WTC11 (cell line): ENCODE measurements around the gene DECR2. TPM values are rescaled to one million over a fixed set of nuclear protein-coding genes. Genes with fewer than 3 reads are reported as not detected.

ENCODE experiments used
- ATF1 ChIP-seq: sonication (generic); formaldehyde crosslinking; IDR thresholded peaks from 2 replicates; pipeline ENCODE4 v1.8.1; 2023; ENCODE audit warnings: mild to moderate bottlenecking, moderate library complexity, missing genetic modification reagents
- ATF3 ChIP-seq: sonication (generic); formaldehyde crosslinking; conservative IDR thresholded peaks from 2 replicates; pipeline ENCODE4 v1.8.1; 2022; ENCODE audit warnings: mild to moderate bottlenecking, missing genetic modification reagents
- CREM ChIP-seq: sonication (generic); formaldehyde crosslinking; IDR thresholded peaks from 2 replicates; pipeline ENCODE4 v1.8.1; 2022; ENCODE audit warnings: mild to moderate bottlenecking, missing genetic modification reagents, moderate library complexity
- ERG ChIP-seq: fragments of 250-450 bp; sonication (Bioruptor Pico); IDR thresholded peaks from 2 replicates; pipeline ENCODE4 v1.8.0; 2021; ENCODE audit warnings: mild to moderate bottlenecking
- ESRRA ChIP-seq: sonication (generic); formaldehyde crosslinking; IDR thresholded peaks from 2 replicates; pipeline ENCODE4 v1.8.1; 2022; ENCODE audit warnings: mild to moderate bottlenecking, missing genetic modification reagents, borderline replicate concordance
- ETV6 ChIP-seq: sonication (generic); formaldehyde crosslinking; IDR thresholded peaks from 2 replicates; pipeline ENCODE4 v1.8.1; 2022; ENCODE audit warnings: mild to moderate bottlenecking, missing genetic modification reagents
- FOXJ3 ChIP-seq: sonication (generic); formaldehyde crosslinking; IDR thresholded peaks from 2 replicates; pipeline ENCODE4 v1.9.0; 2021; ENCODE audit warnings: missing genetic modification reagents, mild to moderate bottlenecking, borderline replicate concordance
- FOXP1 ChIP-seq: sonication (generic); formaldehyde crosslinking; IDR thresholded peaks from 2 replicates; pipeline ENCODE4 v1.8.0; 2022; ENCODE audit warnings: missing genetic modification reagents, mild to moderate bottlenecking, moderate library complexity, borderline replicate concordance
- HMGA2 ChIP-seq: fragments of 250-450 bp; sonication (Bioruptor Pico); IDR thresholded peaks from 2 replicates; pipeline ENCODE4 v1.4.0; 2021; ENCODE audit warnings: mild to moderate bottlenecking, moderate library complexity
- IRF1 ChIP-seq: sonication (generic); formaldehyde crosslinking; IDR thresholded peaks from 2 replicates; pipeline ENCODE4 v1.8.0; 2023; ENCODE audit warnings: missing genetic modification reagents
- JUN ChIP-seq: sonication (generic); formaldehyde crosslinking; IDR thresholded peaks from 2 replicates; pipeline ENCODE4 v1.8.0; 2023; ENCODE audit warnings: mild to moderate bottlenecking, missing genetic modification reagents
- MAX ChIP-seq: sonication (generic); formaldehyde crosslinking; IDR thresholded peaks from 2 replicates; pipeline ENCODE4 v1.8.0; 2022; ENCODE audit warnings: mild to moderate bottlenecking, missing genetic modification reagents
- MYBL2 ChIP-seq: sonication (generic); formaldehyde crosslinking; IDR thresholded peaks from 2 replicates; pipeline ENCODE4 v1.8.1; 2023; ENCODE audit warnings: mild to moderate bottlenecking, moderate library complexity, missing genetic modification reagents
- NR3C1 ChIP-seq: sonication (generic); formaldehyde crosslinking; conservative IDR thresholded peaks from 2 replicates; pipeline ENCODE4 v1.8.1; 2023; ENCODE audit warnings: low read depth, mild to moderate bottlenecking, missing genetic modification reagents
- RELA ChIP-seq: sonication (generic); formaldehyde crosslinking; IDR thresholded peaks from 2 replicates; pipeline ENCODE4 v1.8.1; 2022; ENCODE audit warnings: missing genetic modification reagents, mild to moderate bottlenecking, borderline replicate concordance
- SOX15 ChIP-seq: fragments of 250-450 bp; sonication (Bioruptor Pico); IDR thresholded peaks from 2 replicates; pipeline ENCODE4 v1.9.0; 2021; ENCODE audit warnings: mild to moderate bottlenecking
- SP1 ChIP-seq: sonication (generic); formaldehyde crosslinking; conservative IDR thresholded peaks from 2 replicates; pipeline ENCODE4 v1.8.1; 2022; ENCODE audit warnings: missing genetic modification reagents
- STAT6 ChIP-seq: sonication (generic); formaldehyde crosslinking; conservative IDR thresholded peaks from 2 replicates; pipeline ENCODE4 v1.8.1; 2023; ENCODE audit warnings: mild to moderate bottlenecking, low read depth, missing genetic modification reagents, moderate library complexity
- TP53 ChIP-seq: sonication (generic); formaldehyde crosslinking; IDR thresholded peaks from 2 replicates; pipeline ENCODE4 v1.8.1; 2023; ENCODE audit warnings: mild to moderate bottlenecking, missing genetic modification reagents
- USF2 ChIP-seq: sonication (generic); formaldehyde crosslinking; IDR thresholded peaks from 2 replicates; pipeline ENCODE4 v1.8.1; 2023; ENCODE audit warnings: mild to moderate bottlenecking, missing genetic modification reagents, moderate library complexity
- ZNF121 ChIP-seq: sonication (generic); formaldehyde crosslinking; IDR thresholded peaks from 2 replicates; pipeline ENCODE4 v1.8.0; 2023; ENCODE audit warnings: missing genetic modification reagents
- ZNF219 ChIP-seq: sonication (generic); formaldehyde crosslinking; IDR thresholded peaks from 2 replicates; pipeline ENCODE4 v1.8.0; 2023; ENCODE audit warnings: missing genetic modification reagents, mild to moderate bottlenecking, borderline replicate concordance
- ZNF232 ChIP-seq: sonication (generic); formaldehyde crosslinking; IDR thresholded peaks from 2 replicates; pipeline ENCODE4 v1.8.0; 2022; ENCODE audit warnings: mild to moderate bottlenecking, missing genetic modification reagents
- ZNF281 ChIP-seq: sonication (generic); formaldehyde crosslinking; IDR thresholded peaks from 2 replicates; pipeline ENCODE4 v1.8.0; 2023; ENCODE audit warnings: mild to moderate bottlenecking, missing genetic modification reagents
- ZNF416 ChIP-seq: fragments of 250-450 bp; sonication (Bioruptor Pico); IDR thresholded peaks from 2 replicates; pipeline ENCODE4 v1.9.0; 2021; ENCODE audit warnings: mild to moderate bottlenecking, inconsistent platforms
- ZNF532 ChIP-seq: fragments of 250-450 bp; sonication (Bioruptor Pico); IDR thresholded peaks from 2 replicates; pipeline ENCODE4 v1.9.0; 2021; ENCODE audit warnings: mild to moderate bottlenecking, borderline replicate concordance
- ZNF671 ChIP-seq: fragments of 250-450 bp; sonication (Bioruptor Pico); IDR thresholded peaks from 2 replicates; pipeline ENCODE4 v1.8.0; 2021; ENCODE audit warnings: mild to moderate bottlenecking
- total RNA-seq: library from RNA; stranded (reverse); gene quantifications from 3 replicates; pipeline ENCODE4 v1.2.3, GENCODE V29; 2021

Gene DECR2
- total RNA-seq, 1 experiment from 2014 or later = 43.6 TPM

- peak; percentile 83 for TF ChIP-seq USF2
- no peak for TF ChIP-seq ETV6 (CRISPR knock-in tag)
- TF ChIP-seq HMGA2 (CRISPR knock-in tag) = no peak
- TF ChIP-seq TP53 (CRISPR knock-in tag) = no peak
- no peak for TF ChIP-seq ATF3 (CRISPR knock-in tag)
- no peak for TF ChIP-seq STAT6 (CRISPR knock-in tag)
- no peak for TF ChIP-seq JUN (CRISPR knock-in tag)
- TF ChIP-seq ESRRA = no peak
- no peak for TF ChIP-seq IRF1
- no peak for TF ChIP-seq ERG
- TF ChIP-seq CREM = no peak
- no peak for TF ChIP-seq ZNF532 (CRISPR knock-in tag)
- TF ChIP-seq SOX15 (CRISPR knock-in tag) = no peak
- no peak for TF ChIP-seq NR3C1 (CRISPR knock-in tag)
- no peak for TF ChIP-seq ZNF121
- no peak for TF ChIP-seq ATF1
- peak; percentile 94 for TF ChIP-seq ZNF416 (CRISPR knock-in tag)
- no peak for TF ChIP-seq ZNF671 (CRISPR knock-in tag)
- TF ChIP-seq ZNF232 (CRISPR knock-in tag) = no peak
- no peak for TF ChIP-seq RELA (CRISPR knock-in tag)
- peak; percentile 67; the same call in 1 of the 2 replicates for TF ChIP-seq SP1 (CRISPR knock-in tag)
- TF ChIP-seq MYBL2 (CRISPR knock-in tag) = no peak
- no peak for TF ChIP-seq ZNF219 (CRISPR knock-in tag)
- TF ChIP-seq FOXP1 (CRISPR knock-in tag) = no peak
- TF ChIP-seq ZNF281 = no peak
- TF ChIP-seq FOXJ3 (CRISPR knock-in tag) = no peak
- 0 out of 2 replicates have a peak, but pooled peaks have one; percentile 36 for TF ChIP-seq MAX (CRISPR knock-in tag)
Measured at GRCh38 chr16:379183-379960, 22.3 kb upstream of the DECR2 start (continued).
